Stimulated activated CD8-positive, alpha-beta memory T cell treated with anti-CD3 and anti-CD28 coated beads, Interleukin-12 subunit alpha, Interleukin-12 subunit beta, amount 100 ng/mL, for 24 hours (primary cell): ENCODE results near the gene ARNT2.

Experiments
- DNase-seq: peaks from one replicate; pipeline ENCODE4 v3.0.0-alpha.2; 2020; ENCODE audit errors: extremely low read depth

The ARNT2 gene

DNA sequence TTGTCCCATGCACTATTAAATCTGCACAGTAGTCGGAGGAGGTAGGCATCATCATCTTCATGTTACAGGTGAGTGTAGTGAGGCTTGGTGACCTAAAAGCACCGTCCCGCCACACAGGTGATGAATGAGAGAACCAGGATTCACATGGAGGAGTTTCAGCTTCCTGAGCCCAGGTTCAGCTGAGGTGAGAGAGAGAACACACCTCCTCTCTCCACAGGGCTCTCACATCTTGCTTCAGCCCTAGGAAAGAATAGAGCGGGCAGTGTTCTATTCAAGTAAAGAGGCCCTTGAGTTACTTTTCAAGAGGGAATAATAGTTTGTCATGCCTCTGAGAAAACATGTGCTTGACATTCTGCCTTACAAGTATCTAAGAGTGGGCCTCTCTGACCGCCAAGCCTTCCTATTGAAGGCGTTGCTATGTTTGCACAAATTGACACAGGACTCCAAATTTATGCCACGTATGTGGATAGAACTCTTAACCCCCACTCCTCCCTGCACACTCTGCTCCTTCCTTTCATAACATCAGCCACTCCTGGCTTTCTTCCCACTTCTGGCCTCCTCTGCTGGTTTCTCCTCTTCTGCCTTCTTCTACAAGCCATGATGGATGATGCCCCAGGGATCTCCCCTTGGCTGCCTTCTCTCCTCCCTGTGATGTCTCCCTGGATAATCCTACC lies 152.6 kb downstream of the ARNT2 start:
- DNase-seq = no peak

GRCh38 chr15:80557441-80558234 lies 153.5 kb downstream of the ARNT2 start:
- no peak for DNase-seq

DNA sequence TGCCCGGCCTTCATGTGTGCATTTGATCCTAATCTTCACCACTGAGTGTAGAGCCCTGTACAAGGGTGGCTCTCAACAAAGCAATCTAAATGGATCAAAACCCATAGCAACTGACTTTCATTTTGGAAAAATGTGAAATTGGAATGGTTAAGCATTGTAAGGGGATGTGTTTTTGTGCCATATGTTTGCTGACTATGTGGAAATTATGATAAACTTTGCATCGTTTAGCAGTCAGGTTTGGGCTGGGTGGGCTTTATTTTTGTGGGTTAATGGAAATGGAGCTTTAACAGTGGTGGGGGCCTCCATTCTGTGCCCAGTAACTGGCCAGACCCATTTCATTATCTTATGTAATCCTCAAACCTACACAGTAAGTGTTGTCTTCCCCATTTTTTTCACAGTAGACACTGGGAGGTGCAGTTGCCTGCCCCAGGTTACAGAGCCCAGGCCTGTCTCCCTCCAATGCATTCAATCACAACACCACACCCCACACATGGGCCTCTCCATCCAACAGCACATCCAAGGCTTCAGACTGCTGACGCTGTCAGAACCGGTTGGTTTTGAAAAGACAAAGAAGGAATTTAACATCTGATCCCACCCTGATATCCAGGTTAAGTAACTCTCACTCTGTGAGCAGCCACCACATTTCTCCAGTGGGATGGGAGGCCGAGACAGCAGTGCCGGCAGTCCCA lies 154.6 kb downstream of the ARNT2 start:
- no peak for DNase-seq

DNA sequence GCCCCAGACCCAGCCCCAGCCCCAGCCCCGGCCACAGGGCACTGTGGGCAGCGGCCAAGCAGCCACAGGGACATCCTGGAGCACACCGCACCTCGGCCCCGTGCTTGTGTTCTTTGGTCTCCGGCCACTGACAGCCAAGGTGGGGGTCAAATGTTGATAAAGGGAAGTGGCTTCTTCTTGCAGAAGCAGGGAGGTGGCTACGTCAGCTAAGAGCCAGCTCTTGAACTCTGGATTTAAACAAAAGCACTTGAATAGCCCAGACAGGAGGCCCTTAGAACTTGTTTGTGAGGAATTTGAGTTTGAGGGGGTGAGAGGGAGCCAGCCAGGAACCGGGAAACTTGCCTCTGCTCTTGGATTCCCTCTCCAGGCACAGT lies 155.1 kb downstream of the ARNT2 start:
- DNase-seq = no peak

DNA sequence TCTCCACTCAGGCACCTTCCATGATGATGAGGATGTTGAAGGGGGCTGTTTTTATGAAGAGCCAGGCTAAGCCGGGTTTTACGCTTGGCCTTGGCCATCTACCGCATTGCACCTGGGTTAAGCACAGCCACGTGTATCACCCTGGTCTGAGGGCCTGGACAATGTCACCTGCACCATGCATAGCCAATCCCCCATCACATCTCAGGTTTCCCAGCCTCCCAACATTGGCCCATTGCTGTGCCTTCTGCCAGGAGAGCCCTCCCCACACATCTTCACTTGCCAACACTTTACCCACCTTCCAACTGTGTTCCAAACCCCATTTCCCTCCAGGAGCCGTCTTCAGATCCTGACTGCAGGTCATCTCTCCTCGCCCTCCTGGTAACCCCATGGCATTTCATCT lies 155.6 kb downstream of the ARNT2 start:
- DNase-seq = no peak

GRCh38 chr15:80560601-80561400 lies 156.6 kb downstream of the ARNT2 start:
- DNase-seq = no peak

DNA sequence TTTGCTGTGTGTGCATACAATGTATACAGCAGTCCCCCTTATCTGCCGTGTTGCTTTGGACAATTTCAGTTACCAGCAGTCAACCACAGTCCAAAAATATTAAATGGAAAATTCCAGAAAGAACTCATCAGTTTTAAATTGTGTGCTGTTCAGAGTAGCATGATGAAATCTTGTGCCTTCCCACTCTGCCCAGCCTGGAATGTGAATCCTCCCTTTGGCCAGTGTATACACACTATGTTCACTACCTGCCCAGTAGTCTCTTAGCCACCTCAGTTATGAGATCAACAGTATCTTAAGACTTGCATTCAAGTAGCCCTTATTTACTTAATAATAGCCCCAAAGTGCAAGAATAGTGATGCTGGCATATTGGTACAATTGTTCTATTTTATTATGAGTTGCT lies 157.3 kb downstream of the ARNT2 start:
- DNase-seq = no peak

DNA sequence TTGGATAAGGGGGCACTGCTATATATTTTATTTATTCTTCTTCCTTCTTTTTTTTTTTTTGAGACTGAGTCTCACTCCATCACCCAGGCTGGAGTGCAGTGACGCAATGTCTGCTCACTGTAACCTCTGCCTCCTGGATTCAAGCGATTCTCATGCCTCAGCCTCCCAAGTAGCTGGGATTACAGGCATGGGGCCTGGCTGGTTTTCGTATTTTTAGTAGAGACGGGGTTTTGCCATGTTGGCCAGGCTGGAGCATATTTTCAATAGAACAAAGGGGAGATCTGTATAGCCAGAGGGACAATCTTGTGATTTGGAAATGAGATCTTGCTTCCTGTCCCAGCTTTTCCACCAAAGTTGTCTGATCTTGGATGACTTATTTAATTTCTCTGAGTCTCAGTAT lies 157.9 kb downstream of the ARNT2 start:
- no peak for DNase-seq

- DNase-seq = no peak
Measured at GRCh38 chr15:80562846-80563245, 158.7 kb downstream of the ARNT2 start.

GRCh38 chr15:80563372-80563997 lies 159.3 kb downstream of the ARNT2 start:
- no peak for DNase-seq

GRCh38 chr15:80564056-80564455 lies 159.9 kb downstream of the ARNT2 start:
- DNase-seq = no peak

DNA sequence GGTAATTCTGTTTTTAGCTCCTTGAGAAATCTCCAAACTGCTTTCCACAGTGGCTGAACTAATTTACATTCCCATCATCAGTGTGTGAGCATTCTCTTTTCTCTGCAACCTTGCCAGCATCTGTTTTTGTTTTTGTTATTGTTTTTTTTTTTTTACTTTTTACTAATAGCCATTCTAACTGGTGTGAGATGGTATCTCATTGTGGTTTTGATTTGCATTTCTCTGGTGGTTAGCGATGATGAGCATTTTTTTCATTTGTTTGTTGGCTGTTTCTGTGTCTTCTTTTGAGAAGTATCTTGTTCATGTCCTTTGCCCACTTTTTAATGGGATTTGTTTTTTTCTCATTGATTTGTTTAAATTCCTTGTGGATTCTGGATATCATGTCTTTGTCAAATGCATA lies 161.2 kb downstream of the ARNT2 start:
- no peak for DNase-seq

DNA sequence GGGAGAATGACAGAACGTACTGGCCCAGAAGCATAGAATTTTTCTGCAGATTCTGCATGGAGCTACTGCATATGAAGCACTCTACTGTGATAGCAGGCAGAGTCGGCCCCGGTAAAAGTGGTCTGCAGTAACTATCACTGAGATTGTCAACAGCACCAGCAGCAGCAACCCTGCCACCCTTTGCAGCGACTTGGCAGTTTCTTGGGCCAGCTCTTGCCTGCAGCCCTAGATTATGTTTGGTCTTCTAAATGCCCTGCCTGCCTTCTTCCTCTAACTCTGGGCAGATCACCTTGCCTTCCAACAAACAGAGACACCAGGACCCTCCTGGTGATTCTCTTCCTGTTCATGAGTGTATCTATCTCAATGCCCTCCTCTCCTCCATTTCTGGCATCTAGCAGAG lies 161.8 kb downstream of the ARNT2 start:
- DNase-seq = no peak

GRCh38 chr15:80567721-80568157 lies 163.6 kb downstream of the ARNT2 start:
- no peak for DNase-seq

- DNase-seq = no peak
Measured at GRCh38 chr15:80568298-80568697, 164.1 kb downstream of the ARNT2 start.

GRCh38 chr15:80568876-80569605 lies 164.9 kb downstream of the ARNT2 start:
- DNase-seq = no peak

GRCh38 chr15:80569656-80570055 lies 165.5 kb downstream of the ARNT2 start:
- no peak for DNase-seq

DNA sequence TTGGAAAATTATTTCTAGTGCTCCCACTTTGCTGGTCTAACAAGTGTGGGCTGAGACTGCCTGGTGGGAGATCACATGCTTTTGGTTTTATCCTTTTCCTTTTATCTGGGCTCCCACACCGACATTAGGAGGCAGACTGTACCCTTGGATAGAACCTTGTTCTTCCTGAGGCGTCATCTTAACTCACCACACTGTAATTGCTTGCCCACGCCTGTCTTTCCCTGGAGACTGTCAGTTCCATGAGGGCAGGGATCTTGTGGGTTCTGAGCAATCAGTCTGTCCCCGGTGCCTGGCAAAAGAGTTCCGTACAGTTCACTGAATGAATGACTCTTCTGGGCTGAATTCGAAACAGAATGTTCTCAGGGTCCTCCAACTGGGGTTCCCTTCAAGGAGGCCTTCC lies 166.4 kb downstream of the ARNT2 start:
- DNase-seq = no peak

DNA sequence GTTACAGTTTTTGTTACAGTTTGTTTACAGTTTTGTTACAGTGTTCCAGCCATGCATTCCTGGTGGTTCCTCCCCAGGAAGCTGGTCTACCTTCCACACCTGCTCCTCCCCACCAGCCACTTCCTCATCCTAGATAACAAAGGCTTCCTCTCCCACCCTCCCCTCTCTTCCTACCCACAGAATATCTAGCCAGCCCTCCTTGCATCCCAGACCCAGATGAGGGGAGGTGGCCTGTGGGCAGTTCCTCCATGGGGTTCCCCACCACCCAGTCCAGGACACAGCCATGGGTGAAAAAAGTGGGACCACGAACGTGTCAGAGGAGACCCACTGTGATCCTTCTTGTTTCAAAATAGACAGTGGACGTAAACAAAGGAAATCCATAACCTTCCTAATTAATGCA lies 168.2 kb downstream of the ARNT2 start:
- DNase-seq = no peak

- no peak for DNase-seq
Measured at GRCh38 chr15:80573606-80574005, 169.4 kb downstream of the ARNT2 start.

GRCh38 chr15:80574590-80574989 lies 170.4 kb downstream of the ARNT2 start:
- no peak for DNase-seq
